ENCODE data around the gene VASP. TPM values are rescaled to one million over a fixed set of nuclear protein-coding genes. Genes with fewer than 3 reads are reported as not detected.

Gene VASP
- total RNA-seq, result 100 to 1,000 TPM in 1 of 2 donors, 10 to 100 TPM in 1; 76.8 to 156 TPM

DNA sequence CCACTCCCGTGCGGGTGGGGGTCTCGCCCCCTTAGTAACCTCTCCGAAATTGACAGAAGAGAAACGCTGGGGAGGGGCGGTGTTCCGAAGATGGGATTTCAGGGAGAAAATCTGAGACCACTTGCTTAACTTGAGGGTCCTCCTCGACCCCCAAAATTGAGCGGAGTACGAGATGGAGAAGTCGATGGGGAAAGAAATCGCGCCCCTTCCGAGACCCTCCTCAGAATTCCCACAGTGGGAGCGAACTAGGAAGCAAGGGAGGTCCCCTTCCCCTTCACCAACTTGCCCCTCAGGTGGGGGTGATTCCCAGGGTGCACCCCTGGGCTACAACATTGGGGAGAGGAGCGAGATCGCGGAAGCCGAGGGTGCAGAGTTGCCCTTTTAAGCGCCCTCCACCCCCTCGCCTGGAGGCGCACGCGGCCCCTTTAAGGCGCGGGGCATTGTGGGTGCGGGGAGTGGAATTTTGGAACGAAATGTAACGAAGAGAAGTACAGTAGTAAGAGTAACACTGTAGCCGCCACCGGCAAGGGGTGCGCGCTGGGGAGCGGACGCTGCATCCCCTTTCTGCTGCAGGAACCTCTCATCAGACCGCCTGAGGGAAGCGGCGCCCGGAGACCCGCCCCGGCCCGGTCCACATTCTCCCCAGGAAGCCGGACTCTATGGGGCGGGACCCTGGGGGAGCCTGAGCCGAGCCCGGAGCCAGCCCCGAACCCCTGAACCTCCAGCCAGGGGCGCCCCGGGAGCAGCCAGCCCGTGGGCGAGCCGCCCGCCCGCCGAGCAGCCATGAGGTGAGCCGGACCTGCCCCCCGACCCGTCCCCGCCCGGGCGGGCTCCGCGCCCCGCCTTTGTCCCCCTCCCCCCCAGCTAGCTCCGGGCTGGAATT lies at the start of gene VASP:
VASP (plus strand) TSS at position 491 of the 883 bp plus-strand sequence; CDS start at position 784, 293 bp downstream.
- DNase-seq (ENCODE audit: low spot score in 2 of 2) (peak; percentile 83 to 88), ATAC-seq (peak; percentile 35 to 72)
- Mint-ChIP-seq H3K27ac (peak within 1 kb of the TSS; percentile 79 to 92), H3K9me3 (no peaks in the 10 kb centered on the region), H3K36me3 (peaks cover 6 to 24% of the 10 kb centered on the region in 2 donors)

DNA sequence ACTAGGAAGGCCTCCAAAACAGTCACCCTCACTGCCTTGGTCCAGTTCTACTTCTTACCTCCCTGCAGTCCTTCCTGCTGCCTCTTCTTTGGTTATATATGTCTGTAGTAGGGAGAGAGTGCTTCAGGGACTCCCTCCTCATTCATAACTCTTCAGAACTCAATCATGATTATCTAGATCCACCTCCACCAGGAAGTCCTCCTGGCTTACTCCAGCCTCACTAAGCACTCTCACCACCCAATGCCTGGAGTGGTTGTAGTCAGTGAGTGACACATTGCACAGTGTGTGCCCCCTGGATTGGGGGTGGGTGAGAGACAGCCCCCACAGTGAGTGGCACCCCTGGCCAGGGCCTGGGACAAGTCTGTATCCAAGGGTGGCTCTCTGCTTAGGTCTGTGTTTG lies 49.5 kb upstream of the VASP start:
- peak overlapping the region in 1 of 2 donors; percentile 23 for H3K27ac Mint-ChIP-seq
- no peak for ATAC-seq
- no peaks in the 10 kb centered on the region for H3K9me3 Mint-ChIP-seq
- H3K36me3 Mint-ChIP-seq, result no peaks in the 10 kb centered on the region
- no peak for DNase-seq (ENCODE audit: low spot score in 2 of 2)

DNA sequence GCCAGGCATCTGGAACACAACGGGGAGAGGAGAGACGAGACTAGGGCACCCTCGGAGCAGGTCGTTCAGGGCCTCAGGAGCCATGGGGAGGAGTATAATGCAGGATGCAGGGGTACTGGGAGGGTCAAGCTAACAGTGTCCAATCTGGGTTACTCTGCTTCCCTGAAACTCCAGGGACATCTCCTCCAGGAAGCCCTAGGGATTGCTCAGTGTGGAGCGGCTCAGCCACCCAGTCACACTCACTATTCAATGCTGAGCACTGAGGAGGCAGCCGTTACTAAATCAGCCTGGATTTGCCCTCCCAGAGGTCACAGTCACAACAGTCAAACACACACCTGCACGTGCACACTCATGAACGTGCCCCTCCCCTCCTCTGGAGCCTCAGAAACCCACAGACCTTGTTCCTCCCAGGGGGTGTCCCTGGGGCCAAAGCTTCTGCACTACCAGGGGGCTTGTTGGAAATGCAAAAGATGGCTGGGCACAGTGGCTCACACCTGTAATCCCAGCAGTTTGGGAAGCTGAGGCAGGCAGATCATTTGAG lies 46.4 kb upstream of the VASP start:
- H3K9me3 Mint-ChIP-seq, result no peaks in the 10 kb centered on the region
- ATAC-seq (no peak), DNase-seq (ENCODE audit: low spot score in 2 of 2) (no peak)
- no peak overlapping the region for H3K27ac Mint-ChIP-seq
- no peaks in the 10 kb centered on the region for H3K36me3 Mint-ChIP-seq

DNA sequence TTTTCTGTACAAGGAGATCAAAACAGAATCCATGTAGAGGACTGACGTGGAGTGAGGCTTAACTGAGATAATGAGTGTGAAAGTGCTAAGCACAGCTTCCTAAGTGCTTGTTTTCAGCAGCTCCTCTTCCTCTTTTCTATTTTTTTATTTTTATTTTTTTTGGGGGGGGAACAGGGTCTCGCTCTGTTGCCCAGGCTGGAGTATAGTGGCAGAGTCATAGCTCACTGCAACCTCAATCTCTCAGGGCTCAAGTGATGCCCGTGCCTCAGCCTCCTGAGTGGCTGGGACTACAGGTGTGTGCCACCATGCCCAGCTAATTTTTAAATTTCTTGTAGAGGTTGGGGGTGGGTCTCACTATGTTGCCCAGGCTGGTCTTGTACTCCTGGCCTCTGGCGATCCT lies 45.1 kb upstream of the VASP start:
- DNase-seq (ENCODE audit: low spot score in 2 of 2), result no peak
- Mint-ChIP-seq H3K36me3 (no peaks in the 10 kb centered on the region), H3K27ac (no peak overlapping the region), H3K9me3 (no peaks in the 10 kb centered on the region)
- no peak for ATAC-seq

DNA sequence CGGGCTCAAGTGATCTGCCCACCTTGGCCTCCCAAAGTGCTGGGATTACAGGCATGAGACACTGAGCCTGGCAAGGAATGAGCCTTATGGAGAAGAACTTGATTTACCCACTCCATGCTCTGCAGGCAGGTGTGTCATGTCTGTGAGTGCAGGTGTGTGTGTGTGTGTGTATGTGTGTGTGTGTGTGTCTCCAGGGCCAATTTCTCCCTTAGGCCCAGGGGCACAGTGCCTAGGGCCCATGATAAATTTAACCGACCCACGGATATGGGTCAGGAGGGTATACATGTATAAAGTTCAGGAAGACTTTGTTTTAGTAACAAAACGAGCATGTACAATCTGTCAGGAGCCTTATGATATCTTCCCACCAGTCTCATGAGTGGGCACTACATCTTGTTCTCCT lies 44.0 kb upstream of the VASP start:
- DNase-seq (ENCODE audit: low spot score in 2 of 2) (no peak), ATAC-seq (no peak)
- H3K27ac Mint-ChIP-seq, result no peak overlapping the region
- no peaks in the 10 kb centered on the region for H3K36me3 Mint-ChIP-seq
- no peaks in the 10 kb centered on the region for H3K9me3 Mint-ChIP-seq

GRCh38 chr19:45464274-45464673 lies 43.0 kb upstream of the VASP start:
- H3K9me3 Mint-ChIP-seq, result no peaks in the 10 kb centered on the region
- DNase-seq (ENCODE audit: low spot score in 2 of 2) (no peak), ATAC-seq (no peak)
- H3K27ac Mint-ChIP-seq, result no peak overlapping the region
- H3K36me3 Mint-ChIP-seq, result no peaks in the 10 kb centered on the region

GRCh38 chr19:45464852-45465441 lies 42.3 kb upstream of the VASP start:
- Mint-ChIP-seq H3K36me3 (no peaks in the 10 kb centered on the region), H3K27ac (no peak overlapping the region), H3K9me3 (no peaks in the 10 kb centered on the region)
- DNase-seq (ENCODE audit: low spot score in 2 of 2) (no peak), ATAC-seq (no peak)

- ATAC-seq (no peak), DNase-seq (ENCODE audit: low spot score in 2 of 2) (no peak)
- Mint-ChIP-seq H3K36me3 (no peaks in the 10 kb centered on the region), H3K9me3 (no peaks in the 10 kb centered on the region), H3K27ac (peak overlapping the region; percentile 36 to 96)
Measured at GRCh38 chr19:45467115-45467455, 40.2 kb upstream of the VASP start.

DNA sequence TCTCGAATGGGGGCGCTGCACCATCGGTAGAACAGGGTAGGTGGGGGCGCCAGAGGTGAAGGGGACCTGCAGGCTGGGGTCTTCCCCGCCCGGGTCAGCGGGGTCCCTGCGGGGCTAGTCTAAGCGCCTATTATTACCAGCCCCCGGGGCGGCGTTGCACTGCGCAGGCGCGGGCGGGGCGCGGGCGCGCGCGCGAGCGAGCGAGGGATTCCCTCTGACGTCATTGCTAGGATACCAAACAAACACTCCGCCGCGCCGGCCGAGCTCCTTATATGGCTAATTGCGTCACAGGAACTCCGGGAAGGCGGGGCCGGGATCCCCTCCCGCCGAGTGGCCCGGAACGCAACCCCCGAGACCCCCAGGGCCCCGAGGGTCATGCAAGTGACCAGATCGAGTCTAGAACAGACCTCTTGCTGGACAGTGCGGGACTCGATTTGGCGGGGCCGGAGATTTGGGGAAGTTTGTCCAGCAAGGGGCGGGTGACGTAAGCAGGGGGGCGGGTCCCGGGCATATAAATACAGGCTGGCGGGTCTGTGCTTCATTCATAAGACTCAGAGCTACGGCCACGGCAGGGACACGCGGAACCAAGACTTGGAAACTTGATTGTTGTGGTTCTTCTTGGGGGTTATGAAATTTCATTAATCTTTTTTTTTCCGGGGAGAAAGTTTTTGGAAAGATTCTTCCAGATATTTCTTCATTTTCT lies 39.7 kb upstream of the VASP start, which contains the start of gene FOSB:
FOSB (plus strand) TSS at position 541 of the 703 bp plus-strand sequence. CDS start 591 bp downstream, outside the sequence.
- Mint-ChIP-seq H3K27ac (peak within 1 kb of the TSS; percentile 96 to 98), H3K36me3 (peaks cover 0 to 4% of the 10 kb centered on the region in 2 donors), H3K9me3 (no peaks in the 10 kb centered on the region)
- ATAC-seq (peak; percentile 22 to 38), DNase-seq (ENCODE audit: low spot score in 2 of 2) (peak; percentile 93 to 95)

DNA sequence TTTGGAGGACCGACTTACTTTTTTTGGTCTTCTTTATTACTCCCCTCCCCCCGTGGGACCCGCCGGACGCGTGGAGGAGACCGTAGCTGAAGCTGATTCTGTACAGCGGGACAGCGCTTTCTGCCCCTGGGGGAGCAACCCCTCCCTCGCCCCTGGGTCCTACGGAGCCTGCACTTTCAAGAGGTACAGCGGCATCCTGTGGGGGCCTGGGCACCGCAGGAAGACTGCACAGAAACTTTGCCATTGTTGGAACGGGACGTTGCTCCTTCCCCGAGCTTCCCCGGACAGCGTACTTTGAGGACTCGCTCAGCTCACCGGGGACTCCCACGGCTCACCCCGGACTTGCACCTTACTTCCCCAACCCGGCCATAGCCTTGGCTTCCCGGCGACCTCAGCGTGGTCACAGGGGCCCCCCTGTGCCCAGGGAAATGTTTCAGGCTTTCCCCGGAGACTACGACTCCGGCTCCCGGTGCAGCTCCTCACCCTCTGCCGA lies 39.1 kb upstream of the VASP start:
- Mint-ChIP-seq H3K9me3 (no peaks in the 10 kb centered on the region), H3K27ac (peak overlapping the region; percentile 96 to 98), H3K36me3 (peaks cover 0 to 9% of the 10 kb centered on the region in 2 donors)
- peak in 1 of 2 donors; percentile 63 for DNase-seq (ENCODE audit: low spot score in 2 of 2)
- ATAC-seq, result peak in 1 of 2 donors; percentile 4

- H3K9me3 Mint-ChIP-seq, result no peaks in the 10 kb centered on the region
- ATAC-seq (peak; percentile 54 to 55), DNase-seq (ENCODE audit: low spot score in 2 of 2) (no peak)
Measured at GRCh38 chr19:45468803-45469131, 38.5 kb upstream of the VASP start.

GRCh38 chr19:45469132-45469944 lies 37.9 kb upstream of the VASP start:
- peak; percentile 94 for DNase-seq (ENCODE audit: low spot score in 2 of 2)
- Mint-ChIP-seq H3K36me3 (peaks cover 0 to 9% of the 10 kb centered on the region in 2 donors), H3K9me3 (no peaks in the 10 kb centered on the region), H3K27ac (peak overlapping the region; percentile 96 to 99)
- ATAC-seq, result peak; percentile 74

More at GRCh38 chr19:45468803-45469131, 38.5 kb upstream of the VASP start:
- Mint-ChIP-seq H3K36me3 (peaks cover 0 to 9% of the 10 kb centered on the region in 2 donors), H3K27ac (peak overlapping the region; percentile 96 to 98)

- H3K9me3 Mint-ChIP-seq, result no peaks in the 10 kb centered on the region
- H3K27ac Mint-ChIP-seq, result peak overlapping the region; percentile 96 to 99
- H3K36me3 Mint-ChIP-seq, result peaks cover 0 to 9% of the 10 kb centered on the region in 2 donors
- DNase-seq (ENCODE audit: low spot score in 2 of 2), result peak in 1 of 2 donors; percentile 64
- peak; percentile 7 to 27 for ATAC-seq
Measured at GRCh38 chr19:45469945-45470761, 37.1 kb upstream of the VASP start.

DNA sequence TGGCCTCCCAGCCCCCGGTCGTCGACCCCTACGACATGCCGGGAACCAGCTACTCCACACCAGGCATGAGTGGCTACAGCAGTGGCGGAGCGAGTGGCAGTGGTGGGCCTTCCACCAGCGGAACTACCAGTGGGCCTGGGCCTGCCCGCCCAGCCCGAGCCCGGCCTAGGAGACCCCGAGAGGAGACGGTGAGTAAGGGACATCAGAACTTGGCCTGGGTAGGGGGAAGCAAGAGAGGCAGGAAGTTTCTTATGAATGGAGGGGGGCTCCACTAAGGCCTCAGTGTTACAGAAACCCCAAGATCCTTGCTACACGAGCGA lies 36.6 kb upstream of the VASP start:
- ATAC-seq (no peak), DNase-seq (ENCODE audit: low spot score in 2 of 2) (no peak)
- peaks cover 0 to 9% of the 10 kb centered on the region in 2 donors for H3K36me3 Mint-ChIP-seq

More for the DNA sequence above, 36.6 kb upstream of the VASP start:
- H3K27ac Mint-ChIP-seq, result peak overlapping the region; percentile 90 to 96
- H3K9me3 Mint-ChIP-seq, result no peaks in the 10 kb centered on the region

Data from activated naive CD4-positive, alpha-beta T cell treated with anti-CD3 and anti-CD28 coated beads, Interleukin-2, amount 50 U/mL, for 72 hours (primary cell).